Mononuclear cell (primary cell): ENCODE measurements around the gene PVALEF. TPM values are rescaled to one million over a fixed set of nuclear protein-coding genes. Genes with fewer than 3 reads are reported as not detected.

ENCODE experiments used
- H3K27me3 ChIP-seq: 2 replicates; pipeline ENCODE4 v1.6.0; 2011; ENCODE audit warnings: low read length, control low read depth; ENCODE audit not compliant: insufficient read depth
- H3K4me1 ChIP-seq: 2 replicates; pipeline ENCODE4 v1.5.1; 2011; ENCODE audit warnings: mild to moderate bottlenecking, low read length, control low read depth; ENCODE audit not compliant: insufficient read depth
- H3K4me3 ChIP-seq: 2 replicates; pipeline ENCODE4 v1.5.1; 2011; ENCODE audit warnings: mild to moderate bottlenecking, low read length, moderate library complexity
- H3K9me3 ChIP-seq: 2 replicates; pipeline ENCODE4 v1.5.1; 2011; ENCODE audit warnings: low read depth, mild to moderate bottlenecking, control low read depth, low read length
- total RNA-seq: library from RNA; depleted of rRNA; stranded (reverse); fragments of >200 nt; gene quantifications from one replicate; pipeline ENCODE4 v1.2.3, GENCODE V29; 2012

PVALEF gene
- total RNA-seq, 1 donor, result not detected

DNA sequence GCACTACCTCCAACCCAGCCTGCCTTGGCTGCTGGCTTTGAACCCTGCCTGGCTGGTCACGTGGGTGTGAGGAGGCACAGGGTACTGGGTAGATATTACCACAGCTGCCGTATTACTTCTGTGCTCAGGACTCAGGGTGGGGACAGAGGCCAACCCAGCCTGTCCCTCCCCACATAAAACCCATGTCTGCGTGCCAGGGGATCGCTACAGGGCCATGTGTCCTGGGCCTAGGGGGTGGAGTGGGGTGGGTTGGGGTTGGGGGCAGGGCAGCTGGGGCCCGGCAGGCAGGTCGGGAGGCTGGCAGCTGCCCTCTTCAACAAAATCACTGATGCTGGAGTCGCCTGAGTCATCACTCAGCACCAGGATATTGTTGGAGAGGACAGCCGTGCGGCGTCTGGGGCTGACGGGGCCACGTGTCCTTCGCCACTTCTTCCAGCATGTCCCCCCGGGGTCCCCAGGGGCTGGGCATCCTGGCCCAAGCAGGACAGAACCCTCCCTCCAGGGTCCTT lies 39.7 kb upstream of the PVALEF start:
- H3K9me3 ChIP-seq, result no peaks in the 10 kb centered on the region
- H3K27me3 ChIP-seq, result no peaks in the 10 kb centered on the region
- H3K4me3 ChIP-seq, result no peak overlapping the region
- no peaks in the 10 kb centered on the region for H3K4me1 ChIP-seq

DNA sequence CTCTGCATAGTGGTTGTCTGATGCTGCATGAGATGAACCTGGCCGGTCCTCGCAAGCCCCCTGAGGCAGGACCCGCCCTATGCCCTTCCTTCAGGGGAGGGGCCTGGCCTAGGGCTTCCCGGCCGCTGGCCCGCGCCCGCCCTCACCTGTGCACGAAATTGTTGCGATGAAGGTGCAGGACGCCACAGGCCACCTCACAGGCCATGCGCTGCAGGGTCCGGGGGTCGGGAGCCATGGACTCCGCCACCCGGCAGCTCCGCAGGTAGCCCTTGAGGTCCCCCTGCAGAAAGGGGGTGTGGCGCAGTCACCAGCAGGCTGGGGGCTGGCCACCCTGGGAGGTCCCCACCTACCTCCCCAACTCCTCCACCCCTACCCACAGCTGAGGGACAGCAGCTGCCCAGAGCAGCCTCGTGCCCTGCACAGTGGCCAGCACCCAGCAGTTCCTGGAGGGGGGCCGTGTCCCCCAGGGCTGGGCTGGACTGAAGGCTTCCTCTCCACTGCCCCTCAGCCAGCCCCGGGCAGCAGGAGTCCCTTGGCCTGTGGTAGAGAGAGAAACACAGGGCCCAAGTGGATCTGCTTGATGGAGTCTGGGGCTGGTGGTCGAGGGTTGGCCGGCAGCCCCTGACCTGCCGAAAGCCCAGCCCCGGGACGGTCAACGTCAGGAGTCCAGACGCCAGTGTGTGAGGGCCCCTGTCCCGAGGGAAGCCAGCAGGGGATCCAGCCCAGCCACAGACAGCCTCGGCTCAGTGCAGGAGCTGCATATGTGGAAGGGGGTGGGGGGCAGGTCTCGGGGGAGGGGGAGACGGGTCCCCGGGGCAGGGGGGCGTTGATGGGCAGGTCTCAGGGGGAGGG lies 38.8 kb upstream of the PVALEF start:
- Histone ChIP-seq H3K4me3 (no peak overlapping the region), H3K9me3 (no peaks in the 10 kb centered on the region), H3K27me3 (no peaks in the 10 kb centered on the region), H3K4me1 (no peaks in the 10 kb centered on the region)

DNA sequence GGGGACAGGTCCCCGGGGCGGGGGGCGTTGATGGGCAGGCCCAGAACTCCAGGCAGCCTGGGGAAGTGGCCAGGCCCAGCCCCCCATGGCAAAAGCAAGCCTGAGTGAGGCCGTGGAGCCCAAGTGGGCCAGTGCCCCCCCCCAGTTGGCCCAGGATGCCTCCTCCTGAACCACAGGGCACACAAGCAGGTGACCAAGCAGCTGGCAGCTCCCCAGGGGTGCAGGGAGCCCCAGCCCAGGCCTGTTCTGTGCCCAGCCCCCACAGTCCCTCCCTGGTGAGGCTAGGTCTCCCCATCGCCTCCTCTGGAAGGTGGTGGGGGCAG lies 38.2 kb upstream of the PVALEF start:
- Histone ChIP-seq H3K27me3 (no peaks in the 10 kb centered on the region), H3K4me1 (no peaks in the 10 kb centered on the region), H3K4me3 (no peak overlapping the region), H3K9me3 (no peaks in the 10 kb centered on the region)

DNA sequence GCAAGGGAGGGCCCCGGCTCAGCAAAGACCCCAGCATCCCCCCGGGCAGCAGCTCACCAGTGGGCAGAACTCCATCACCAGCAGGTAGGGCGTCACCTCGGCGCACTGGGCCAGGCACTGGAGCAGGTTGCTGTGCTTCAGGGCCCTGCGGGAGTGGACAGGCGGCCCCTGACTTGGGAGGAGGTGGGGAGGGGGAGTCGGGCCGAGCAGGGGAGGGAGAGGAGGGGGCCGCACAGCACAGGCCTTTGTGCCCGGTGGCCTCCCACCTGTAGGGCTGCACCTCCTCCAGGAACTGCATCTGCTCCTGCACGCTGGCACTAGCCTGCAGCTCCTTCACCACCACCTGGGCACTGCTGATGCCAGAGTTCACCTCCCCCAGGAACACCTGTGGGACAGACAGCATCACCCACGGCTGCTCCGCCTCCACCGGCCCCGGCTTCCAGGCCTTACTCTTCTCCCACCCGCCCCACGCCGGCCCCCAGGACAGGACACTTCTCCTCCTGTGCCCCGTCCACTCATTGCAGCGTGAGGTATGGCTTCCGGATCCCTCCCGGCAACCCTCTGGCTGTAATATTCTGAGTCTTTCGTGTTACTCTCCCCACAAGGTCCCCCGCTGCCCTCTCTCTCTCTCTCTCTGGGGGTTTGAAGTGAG lies 37.7 kb upstream of the PVALEF start:
- Histone ChIP-seq H3K4me3 (no peak overlapping the region), H3K9me3 (no peaks in the 10 kb centered on the region), H3K4me1 (no peaks in the 10 kb centered on the region), H3K27me3 (no peaks in the 10 kb centered on the region)

DNA sequence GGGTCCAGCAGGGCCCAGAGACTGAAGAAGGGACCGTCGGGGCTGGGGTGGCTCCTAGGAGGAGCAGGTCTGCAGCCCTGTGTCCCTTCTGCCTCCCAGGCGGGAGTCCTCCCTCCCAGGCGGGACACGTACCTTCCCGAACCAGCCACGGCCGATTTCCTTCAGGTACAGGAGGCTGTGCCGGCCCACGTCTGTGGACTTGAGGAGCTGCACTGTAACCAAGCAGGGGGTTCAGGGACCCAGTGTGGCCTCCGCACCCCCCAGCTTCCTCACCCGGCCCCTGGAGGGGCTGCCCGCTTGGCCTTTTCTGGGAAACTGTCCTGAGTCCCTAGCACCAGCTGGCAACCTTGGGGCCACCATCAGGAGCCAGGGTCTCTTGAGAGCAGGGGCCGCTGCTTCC lies 37.0 kb upstream of the PVALEF start:
- H3K4me1 ChIP-seq, result no peaks in the 10 kb centered on the region
- H3K9me3 ChIP-seq, result no peaks in the 10 kb centered on the region
- no peak overlapping the region for H3K4me3 ChIP-seq
- H3K27me3 ChIP-seq, result no peaks in the 10 kb centered on the region

DNA sequence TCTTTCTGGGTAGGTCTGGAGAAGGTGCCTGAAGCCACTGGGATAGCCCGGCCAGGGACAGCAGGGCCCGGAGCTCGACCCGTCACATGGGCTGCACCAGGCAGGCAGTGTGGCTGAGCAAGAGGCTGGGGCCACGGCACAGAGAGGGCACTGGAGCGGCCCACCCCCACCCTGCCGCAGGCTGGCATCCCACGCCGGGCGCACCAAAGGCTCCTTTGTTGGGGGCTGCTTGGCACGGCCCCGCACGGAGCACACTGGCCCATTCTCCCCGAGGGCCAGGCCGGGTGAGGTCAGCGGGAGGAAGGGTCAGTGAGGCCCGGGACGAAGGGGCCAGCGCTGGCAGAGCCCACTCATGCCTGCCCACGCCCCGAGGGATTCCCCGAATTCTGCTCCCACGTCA lies 36.5 kb upstream of the PVALEF start:
- Histone ChIP-seq H3K4me1 (no peaks in the 10 kb centered on the region), H3K27me3 (no peaks in the 10 kb centered on the region), H3K9me3 (no peaks in the 10 kb centered on the region)

DNA sequence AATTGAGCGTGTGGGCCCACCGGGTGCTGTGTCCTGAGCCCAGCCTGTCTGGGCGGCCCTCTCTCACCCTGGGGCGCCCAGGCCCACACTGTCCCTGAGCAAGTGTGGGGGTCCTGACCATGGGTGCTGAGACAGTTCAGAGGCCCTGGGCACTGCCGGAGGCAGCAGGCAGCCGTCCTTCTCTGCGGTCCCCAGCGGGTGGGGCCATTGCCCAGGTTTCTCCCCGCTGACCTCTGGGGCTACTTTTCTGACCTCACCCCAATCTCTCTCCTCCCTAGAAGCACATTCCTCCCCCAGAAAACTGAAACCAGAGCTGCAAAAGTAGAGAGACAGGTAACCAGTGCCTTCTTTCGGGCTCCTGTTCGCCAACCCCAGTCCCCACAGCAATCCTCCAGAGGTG lies 36.0 kb upstream of the PVALEF start:
- Histone ChIP-seq H3K4me1 (no peaks in the 10 kb centered on the region), H3K27me3 (no peaks in the 10 kb centered on the region), H3K4me3 (no peak overlapping the region), H3K9me3 (no peaks in the 10 kb centered on the region)

More for the DNA sequence above, 36.5 kb upstream of the PVALEF start:
- no peak overlapping the region for H3K4me3 ChIP-seq

DNA sequence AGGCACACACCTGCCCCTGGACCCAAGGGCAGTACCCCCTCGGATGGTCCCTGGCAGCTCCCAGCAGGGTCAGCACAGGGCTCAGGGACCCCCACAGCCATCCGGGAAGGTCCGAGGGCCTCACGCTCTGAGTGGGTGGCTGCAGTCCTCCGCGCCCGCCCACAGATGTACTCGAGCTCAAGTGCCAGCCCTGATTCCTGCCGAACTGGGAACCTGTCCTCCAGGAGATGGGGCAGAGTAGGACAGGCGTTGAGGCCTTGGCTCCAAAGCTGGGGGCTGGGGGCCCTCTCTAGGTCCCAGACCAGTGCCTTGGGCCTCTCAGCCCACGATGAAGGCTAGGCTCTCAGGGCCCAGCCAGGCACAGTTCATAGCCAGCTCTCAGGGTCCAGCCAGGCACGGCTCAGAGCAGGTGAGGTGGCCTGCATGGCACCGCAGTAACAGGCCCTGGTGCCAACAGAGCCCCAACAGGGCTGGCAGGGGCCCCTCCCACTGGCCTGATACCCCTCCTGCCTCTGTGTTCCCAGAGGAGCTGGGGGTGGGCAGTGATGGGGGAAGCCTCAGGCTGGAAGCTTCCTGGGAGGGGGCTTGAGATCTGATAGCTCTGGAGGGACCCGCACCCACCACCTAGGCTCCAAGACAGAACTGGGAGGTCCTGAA lies 35.5 kb upstream of the PVALEF start:
- H3K4me3 ChIP-seq, result no peak overlapping the region
- no peaks in the 10 kb centered on the region for H3K4me1 ChIP-seq
- H3K27me3 ChIP-seq, result no peaks in the 10 kb centered on the region
- H3K9me3 ChIP-seq, result no peaks in the 10 kb centered on the region

DNA sequence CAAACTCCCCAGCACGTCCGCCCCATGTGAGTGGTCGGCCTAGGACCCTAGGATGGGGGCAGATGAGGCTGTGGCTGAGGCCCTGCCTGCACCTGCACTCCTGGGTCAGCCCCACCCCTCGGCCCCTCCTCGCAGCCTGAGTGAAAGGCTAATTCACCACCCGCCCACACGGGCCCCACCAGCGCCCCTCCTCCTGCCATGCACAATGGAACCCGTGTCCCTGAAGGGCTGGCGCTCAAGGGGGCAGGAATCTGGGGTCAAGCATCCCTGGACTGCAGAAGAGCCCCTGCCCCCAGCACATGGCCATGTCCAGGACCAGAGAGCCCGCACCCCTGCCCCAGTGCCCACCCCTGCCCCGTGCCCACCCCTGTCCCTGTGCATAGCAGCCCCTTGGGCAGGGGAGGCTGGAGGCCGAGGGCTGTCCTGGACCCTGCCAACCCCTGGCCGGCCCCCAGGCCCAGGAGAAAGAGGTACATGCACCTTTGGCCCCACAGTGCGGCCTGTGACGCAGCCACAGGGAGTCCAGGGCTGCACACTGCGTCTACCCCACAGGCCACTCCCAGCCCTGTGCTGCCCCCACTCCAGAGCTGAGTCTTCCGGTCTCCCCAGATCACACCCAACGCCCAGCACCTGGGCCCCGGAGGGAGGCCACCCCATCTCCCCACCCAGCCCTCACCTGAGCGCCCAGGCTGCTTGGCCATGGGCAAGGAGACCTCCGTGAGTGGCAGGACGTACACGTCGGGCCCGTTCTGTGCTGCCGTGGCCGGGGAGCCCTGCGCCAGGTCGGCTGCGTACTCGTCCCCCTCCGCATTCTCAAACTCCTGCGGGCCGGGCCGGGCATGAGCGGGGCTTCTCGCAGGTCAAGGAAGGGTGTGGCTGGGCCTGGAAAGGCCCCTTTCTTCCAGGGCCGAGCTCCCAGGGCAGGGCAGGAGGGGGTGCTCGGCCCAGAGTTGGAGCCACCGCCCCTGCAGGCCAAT lies 34.6 kb upstream of the PVALEF start:
- Histone ChIP-seq H3K9me3 (no peaks in the 10 kb centered on the region), H3K4me3 (no peak overlapping the region), H3K4me1 (no peaks in the 10 kb centered on the region), H3K27me3 (no peaks in the 10 kb centered on the region)

DNA sequence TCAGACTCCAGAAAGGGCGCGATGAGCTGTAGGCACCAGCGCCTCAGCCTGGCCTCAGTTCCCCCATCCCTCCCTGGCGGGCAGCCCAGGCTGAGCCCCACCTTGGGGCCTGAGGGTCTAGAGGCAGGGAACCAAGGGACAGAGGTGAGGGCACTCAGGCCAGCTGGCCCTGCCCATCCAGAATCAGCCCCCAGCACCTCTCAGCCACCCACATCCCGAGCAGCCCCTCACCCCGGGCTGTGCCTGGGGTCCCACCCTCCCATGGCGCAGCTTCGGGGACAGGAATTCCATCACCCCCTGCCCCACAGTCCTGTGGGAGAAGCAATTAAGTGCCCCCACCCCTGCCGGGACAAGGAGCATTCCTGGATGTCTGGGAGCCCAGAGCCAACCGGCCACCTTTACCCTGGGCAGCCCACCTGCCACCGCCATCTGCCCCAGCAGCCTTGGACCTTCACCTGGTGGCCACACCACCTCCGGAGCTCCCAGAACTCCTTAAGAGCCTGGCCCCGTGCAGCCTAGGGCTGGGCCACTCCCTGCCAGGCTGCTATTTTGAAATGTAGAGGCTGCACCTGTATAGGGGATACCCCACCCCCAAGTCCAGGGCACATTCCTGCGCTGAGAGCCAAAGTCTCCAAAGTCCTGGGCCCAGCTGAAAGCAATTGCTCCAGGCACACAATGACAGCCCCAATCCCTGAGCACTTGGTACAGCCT lies 33.7 kb upstream of the PVALEF start:
- H3K4me1 ChIP-seq, result no peaks in the 10 kb centered on the region
- H3K4me3 ChIP-seq, result no peak overlapping the region
- H3K9me3 ChIP-seq, result no peaks in the 10 kb centered on the region
- H3K27me3 ChIP-seq, result no peaks in the 10 kb centered on the region

DNA sequence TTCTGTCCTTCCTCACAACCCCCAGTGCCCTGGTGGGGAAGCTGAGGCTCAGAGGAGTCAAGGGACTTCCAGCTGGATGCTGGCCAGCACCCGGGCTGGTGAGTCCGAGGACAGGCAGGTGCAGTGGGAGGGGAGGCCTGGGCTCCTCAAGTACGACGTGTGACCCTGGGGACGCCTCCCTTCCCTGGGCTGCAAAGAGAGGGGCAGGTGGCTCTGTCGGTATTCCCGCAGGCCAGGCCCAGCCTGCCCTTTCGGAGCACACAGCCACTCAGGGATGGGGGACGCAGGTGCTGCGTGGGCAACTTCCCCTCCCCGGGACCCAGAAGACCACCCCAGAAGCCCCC lies 33.1 kb upstream of the PVALEF start:
- no peak overlapping the region for H3K4me3 ChIP-seq
- no peaks in the 10 kb centered on the region for H3K9me3 ChIP-seq
- no peaks in the 10 kb centered on the region for H3K27me3 ChIP-seq
- H3K4me1 ChIP-seq, result no peaks in the 10 kb centered on the region

DNA sequence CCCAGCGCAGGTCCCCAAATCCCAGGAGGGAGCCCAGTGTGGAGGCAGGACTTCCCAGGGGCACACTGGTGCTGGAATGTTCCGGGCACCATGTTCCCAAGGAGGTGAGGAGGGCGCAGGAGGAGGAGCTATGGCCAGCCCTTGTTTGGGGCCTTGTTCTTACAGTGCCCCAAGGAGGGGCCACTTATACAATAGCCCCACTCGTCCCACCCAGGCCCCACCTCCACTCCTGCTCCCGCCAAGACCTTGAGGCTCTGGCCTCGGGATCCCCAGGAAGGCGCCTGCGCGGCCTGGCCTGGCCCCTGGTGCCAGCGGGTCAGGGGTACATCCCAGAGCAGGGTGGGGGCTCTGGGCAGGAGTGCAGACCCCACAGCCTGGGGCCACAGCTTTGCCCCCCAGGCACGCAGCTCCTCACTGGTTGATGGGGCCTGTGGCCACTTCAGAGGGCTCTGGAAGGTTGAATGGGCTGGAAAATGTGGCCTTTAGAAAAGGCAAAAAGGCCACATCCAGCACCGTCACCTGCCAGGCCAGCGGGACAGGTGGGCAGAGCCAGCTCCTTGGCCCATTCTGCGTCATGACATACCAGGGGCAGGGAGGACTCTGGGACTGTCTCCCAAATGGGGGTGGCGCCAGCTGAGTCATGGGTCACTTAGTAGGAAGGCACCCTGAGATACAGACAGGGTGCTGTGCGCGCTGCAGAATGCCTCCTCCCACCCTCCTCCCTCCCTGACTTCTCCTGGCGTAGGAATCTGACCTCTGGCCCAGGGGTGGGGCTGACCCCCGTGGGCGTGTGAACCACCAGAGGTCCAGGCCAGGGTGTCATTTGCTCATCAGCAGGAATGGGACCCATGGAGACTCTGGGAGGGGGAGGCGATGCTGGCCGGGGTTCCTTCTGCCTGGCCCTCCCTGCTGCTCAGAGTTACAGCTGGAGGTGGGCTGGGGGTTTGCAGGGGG lies 32.3 kb upstream of the PVALEF start:
- Histone ChIP-seq H3K9me3 (no peaks in the 10 kb centered on the region), H3K4me3 (no peak overlapping the region), H3K27me3 (no peaks in the 10 kb centered on the region), H3K4me1 (no peaks in the 10 kb centered on the region)

DNA sequence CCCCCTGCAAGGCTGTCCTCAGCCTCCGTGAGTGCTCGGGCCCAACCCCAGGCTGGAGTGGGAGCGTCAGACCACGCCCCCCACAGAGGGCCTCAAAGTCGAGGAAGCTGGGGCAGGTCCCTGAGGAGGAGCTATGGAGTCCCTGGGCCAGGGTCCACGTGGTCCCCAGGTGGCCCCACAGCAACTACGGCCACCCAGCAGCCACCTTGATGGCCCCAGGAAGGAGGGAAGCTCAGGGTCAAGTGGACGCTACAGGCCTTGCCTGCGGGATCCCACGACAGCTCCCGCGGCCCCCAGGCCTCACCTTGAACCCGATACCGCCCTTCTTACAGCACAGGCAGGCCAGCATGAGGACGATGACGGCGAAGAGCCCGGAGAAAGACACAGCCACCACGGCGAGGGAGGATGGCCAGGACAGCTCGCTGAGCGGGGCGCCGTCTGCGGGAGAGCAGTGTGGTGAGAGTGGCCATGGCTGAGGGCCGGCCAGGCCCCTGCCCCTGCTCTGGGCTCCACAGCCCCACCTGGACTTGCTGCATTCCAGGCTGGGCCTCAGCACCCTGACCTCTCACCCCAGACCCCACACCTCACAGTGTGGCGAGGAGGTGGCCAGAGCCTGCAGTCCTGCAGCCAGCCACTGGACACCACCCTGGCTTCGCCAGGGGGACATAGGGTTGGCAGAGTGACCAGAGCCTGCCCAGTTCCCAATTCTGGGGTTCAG lies 31.1 kb upstream of the PVALEF start:
- H3K4me3 ChIP-seq, result no peak overlapping the region
- no peaks in the 10 kb centered on the region for H3K27me3 ChIP-seq
- no peaks in the 10 kb centered on the region for H3K4me1 ChIP-seq
- H3K9me3 ChIP-seq, result no peaks in the 10 kb centered on the region
